Measurements from ENCODE around the gene NDUFS1.
A peak's percentile ranks its signal among the peaks of the same experiment; 100 is the strongest.
"Not testable (repeated sequence)": the region's sequence is repeated elsewhere in the genome, so short reads cannot be mapped to it uniquely, and the experiment has no call there.

The NDUFS1 gene

GRCh38 chr2:206160807-206161179 is 1.5 kb upstream of the NDUFS1 start:
- no peak for DNase-seq

- peak; percentile 91 for DNase-seq
These were observed 1.0 kb upstream of the NDUFS1 start for GRCh38 chr2:206160125-206160806.

DNA sequence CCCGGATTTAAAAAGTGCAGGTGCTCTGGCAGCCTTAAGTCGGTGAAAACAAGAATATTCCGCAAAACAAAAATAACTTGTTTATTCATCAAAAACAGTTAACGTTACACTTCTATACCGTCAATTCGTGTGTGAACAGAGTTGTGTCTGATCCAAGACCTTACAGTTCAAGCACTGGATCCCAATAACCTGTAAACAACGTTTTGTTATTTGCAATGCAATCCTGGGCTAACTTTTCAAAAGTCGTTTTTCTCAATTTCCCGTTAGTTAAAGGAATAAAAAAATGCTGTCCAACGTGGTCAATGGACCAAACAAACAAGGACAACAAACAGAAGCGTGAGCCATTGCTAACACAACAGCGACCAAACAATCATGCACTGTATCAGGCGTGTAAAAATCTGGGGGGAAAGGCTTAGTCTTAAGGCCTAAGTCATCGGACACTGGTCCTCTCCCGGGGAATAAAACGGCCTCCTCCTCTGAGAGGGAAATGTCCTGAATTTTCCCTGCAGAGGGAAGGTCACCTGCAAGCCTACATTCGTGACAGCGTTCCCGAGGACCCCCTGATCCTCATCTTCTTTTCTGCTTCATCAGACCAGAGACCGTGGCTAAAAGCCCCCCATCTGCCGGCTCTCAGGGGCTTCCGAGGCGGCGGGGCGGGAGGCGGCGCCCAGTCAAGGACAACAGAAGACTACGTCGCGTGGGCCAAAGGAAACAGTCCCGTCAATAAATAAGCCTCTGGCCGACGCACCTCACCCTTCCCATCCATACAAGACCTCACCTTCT is 490 bp downstream of the NDUFS1 start:
- no peak for DNase-seq

GRCh38 chr2:206157014-206157413 is 2.2 kb downstream of the NDUFS1 start:
- DNase-seq = not testable (repeated sequence)

DNA sequence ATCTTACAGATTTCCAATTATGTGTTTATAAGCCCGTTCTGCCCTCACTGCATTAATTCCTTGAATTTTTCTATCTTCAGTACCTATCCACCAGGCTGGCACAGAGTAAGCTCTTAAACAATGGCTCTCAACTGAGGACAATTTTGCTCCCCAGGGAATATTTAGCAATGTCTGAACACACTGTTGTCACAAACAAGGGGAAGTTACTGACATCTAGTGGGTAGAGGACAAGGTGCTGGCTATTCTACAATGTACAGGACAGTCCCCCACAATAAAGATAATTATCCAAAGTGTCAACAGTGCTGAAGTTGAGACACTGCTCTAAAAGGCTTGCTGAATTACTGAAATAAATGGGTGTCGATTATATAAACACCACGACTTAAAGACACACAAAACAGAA is 5.0 kb downstream of the NDUFS1 start:
- DNase-seq = no peak

- no peak for DNase-seq
These were observed 8.6 kb downstream of the NDUFS1 start for GRCh38 chr2:206150631-206151030.

GRCh38 chr2:206150168-206150567 is 9.1 kb downstream of the NDUFS1 start:
- DNase-seq = no peak

- DNase-seq = no peak
These were observed 9.9 kb downstream of the NDUFS1 start for GRCh38 chr2:206149330-206149729.

- DNase-seq = no peak
These were observed 13.6 kb downstream of the NDUFS1 start for GRCh38 chr2:206145665-206146064.

DNA sequence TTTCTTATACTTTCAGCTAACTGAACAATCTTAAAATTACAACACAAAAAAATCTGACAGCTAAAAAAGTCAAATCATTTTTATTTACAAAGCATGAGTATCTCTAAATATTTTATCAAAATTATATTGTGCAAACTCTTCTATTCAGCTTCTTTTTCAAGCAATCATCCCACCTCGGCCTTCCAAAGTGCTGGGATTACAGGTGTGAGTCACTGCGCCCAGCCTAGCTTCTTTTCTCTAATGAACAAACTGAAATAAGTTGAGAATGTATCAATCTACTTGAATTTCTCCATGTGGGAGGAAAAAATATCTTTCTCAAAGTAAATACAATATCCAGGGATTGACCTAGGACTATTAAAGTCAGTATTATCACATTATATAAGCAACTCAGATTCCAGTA is 14.9 kb downstream of the NDUFS1 start:
- DNase-seq = no peak

GRCh38 chr2:206143451-206143850 is 15.8 kb downstream of the NDUFS1 start:
- DNase-seq = no peak

DNA sequence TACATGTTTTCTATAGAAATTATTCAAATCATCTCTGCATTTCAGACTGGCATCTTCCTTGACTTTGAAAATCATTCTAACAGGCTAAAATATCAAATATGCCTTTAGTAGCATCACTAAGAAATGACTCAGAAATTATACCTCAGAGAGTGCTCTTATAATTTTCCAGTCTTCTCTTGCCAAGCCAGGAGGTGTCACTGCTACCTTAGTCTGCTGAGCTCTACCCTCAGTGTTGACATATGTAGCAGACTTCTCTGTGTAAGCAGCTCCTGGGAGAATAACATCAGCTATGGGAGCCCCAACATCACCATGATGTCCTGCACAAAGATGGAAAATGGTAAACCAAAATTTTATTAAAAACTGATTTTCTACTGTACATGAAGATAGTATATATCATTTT is 31.6 kb downstream of the NDUFS1 start:
- no peak for DNase-seq

- DNase-seq = no peak
These were observed 33.3 kb downstream of the NDUFS1 start for GRCh38 chr2:206125901-206126300.

- not testable (repeated sequence) for DNase-seq
These were observed 36.7 kb downstream of the NDUFS1 start for GRCh38 chr2:206122569-206122968.

DNA sequence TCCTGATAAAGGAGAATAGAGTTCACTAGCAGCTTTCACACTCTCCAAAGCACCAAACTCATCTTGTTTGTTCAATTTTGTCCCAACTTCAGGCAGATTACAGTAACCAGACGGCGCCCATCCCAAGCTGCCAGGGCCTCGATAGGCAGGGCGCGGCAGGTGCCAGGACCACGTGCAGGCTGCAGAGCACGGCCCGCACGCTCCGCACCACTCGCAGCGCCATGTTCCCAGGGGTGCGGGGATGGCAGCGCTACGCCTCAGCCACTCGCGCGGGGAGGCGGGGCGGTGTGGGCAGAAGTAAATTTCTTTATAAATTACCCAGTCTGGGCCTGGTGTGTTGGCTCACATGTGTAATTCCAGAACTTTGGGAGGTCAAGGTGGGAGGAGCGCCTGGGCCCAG is 43.0 kb downstream of the NDUFS1 start:
- no peak for DNase-seq

GRCh38 chr2:206115026-206115578 is 44.1 kb downstream of the NDUFS1 start:
- DNase-seq = no peak

- no peak for DNase-seq
These were observed 46.2 kb downstream of the NDUFS1 start for GRCh38 chr2:206112846-206113547.

GRCh38 chr2:206112108-206112507 is 47.1 kb downstream of the NDUFS1 start:
- no peak for DNase-seq

DNA sequence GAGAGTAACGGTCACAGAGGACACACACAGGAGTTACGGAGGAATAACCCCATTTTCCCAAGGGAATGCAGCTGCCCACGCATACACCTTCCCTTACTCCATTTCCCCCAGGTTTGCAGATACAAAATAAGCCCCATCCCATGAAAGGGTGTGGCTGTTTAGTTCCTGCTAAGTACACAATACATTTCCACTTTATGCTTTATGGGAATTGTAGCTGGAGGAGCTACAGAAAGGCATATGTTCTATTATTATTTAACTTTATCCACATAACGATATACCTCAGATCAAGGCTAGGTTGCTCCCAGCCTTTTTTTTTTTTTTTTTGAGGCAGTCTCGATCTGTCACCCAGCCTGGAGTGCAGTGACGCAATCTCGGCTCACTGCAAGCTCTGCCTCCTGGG is 50.5 kb downstream of the NDUFS1 start:
- DNase-seq = no peak

DNA sequence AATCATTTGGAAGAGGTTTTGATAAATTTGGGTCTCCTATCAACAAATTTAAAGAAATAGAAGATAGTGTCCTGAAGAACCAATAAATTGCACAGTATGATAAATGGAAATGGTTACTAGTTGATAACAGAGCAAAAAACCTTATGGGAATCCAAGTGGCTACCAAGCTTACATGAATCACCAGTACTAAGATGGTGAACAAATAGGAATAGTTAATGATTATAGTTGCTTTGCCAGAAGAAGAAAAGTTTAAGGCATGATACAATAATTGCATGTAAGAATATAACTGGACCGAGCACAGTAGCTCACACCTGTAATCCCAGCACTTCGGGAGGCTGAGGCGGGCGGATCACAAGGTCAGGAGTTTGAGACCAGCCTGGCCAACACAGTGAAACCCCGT is 53.7 kb downstream of the NDUFS1 start:
- DNase-seq = no peak

DNA sequence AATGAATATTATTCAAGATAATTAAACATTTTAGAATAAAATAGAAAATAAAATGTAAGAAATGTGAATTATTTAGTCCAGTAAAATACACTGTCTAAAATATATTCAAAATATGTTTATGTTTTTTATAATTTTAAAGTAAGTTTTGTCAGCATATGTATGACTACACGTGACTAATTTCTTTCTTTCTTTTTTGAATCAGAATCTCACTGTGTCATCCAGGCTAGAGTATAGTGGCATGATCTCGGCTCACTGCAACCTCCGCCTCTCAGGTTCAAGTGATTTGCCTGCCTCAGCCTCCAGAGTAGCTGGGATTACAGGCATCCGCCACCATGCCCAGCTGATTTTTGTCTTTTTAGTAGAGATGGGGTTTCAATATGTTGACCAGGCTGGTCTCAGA is 54.2 kb downstream of the NDUFS1 start:
- DNase-seq = no peak

- DNase-seq = not testable (repeated sequence)
These were observed 60.4 kb downstream of the NDUFS1 start for GRCh38 chr2:206098872-206099271.

GRCh38 chr2:206098471-206098870 is 60.8 kb downstream of the NDUFS1 start:
- no peak for DNase-seq

- DNase-seq = no peak
These were observed 62.4 kb downstream of the NDUFS1 start for GRCh38 chr2:206096876-206097275.
